Lung (tissue), 16 donors: ENCODE measurements around the gene ABCA7. TPM values are rescaled to one million over a fixed set of nuclear protein-coding genes. Genes with fewer than 3 reads are reported as not detected.
A peak's percentile ranks its signal among the peaks of the same experiment; 100 is the strongest.

ENCODE experiments used
- ATAC-seq: fragments of 200-7000 bp; cut with Tn5 transposase; one replicate; pipeline ENCODE4 v1.9.1; 2020; ENCODE audit warnings: moderate number of reproducible peaks; ENCODE audit not compliant: insufficient read depth, low FRiP score
- DNase-seq, 3 donors: peaks; one replicate each; pipeline ENCODE4 v3.0.0-alpha.2; 2013 to 2017
- H3K27ac ChIP-seq, 2 donors: one replicate each; pipeline ENCODE4 v1.5.1; 2013; ENCODE audit warnings: mild to moderate bottlenecking in 2 of 2, moderate library complexity in 2 of 2, control low read depth in 1 of 2, inconsistent platforms in 1 of 2, low read depth in 1 of 2, low read length in 1 of 2
- H3K27me3 ChIP-seq, 3 donors: one replicate each; pipeline ENCODE4 v1.5.1; 2013; ENCODE audit warnings: low read length in 2 of 3; ENCODE audit not compliant: control insufficient read depth in 3 of 3, insufficient read depth in 3 of 3
- H3K36me3 ChIP-seq, 4 donors: one replicate each; pipeline ENCODE4 v1.5.1; 2013; ENCODE audit warnings: low read length in 4 of 4, mild to moderate bottlenecking in 1 of 4, moderate library complexity in 1 of 4; ENCODE audit not compliant: control insufficient read depth in 4 of 4, insufficient read depth in 4 of 4
- H3K4me1 ChIP-seq, 5 donors: one replicate each; pipeline ENCODE4 v1.5.1; 2013; ENCODE audit warnings: low read length in 5 of 5, mild to moderate bottlenecking in 2 of 5, moderate library complexity in 1 of 5; ENCODE audit not compliant: control insufficient read depth in 5 of 5, insufficient read depth in 5 of 5
- H3K4me3 ChIP-seq: one replicate; pipeline ENCODE4 v1.5.1; 2013; ENCODE audit warnings: mild to moderate bottlenecking, control low read depth, moderate library complexity
- H3K9ac ChIP-seq, 2 donors: one replicate each; pipeline ENCODE4 v1.5.1; 2013; ENCODE audit warnings: low read length in 2 of 2, control low read depth in 1 of 2; ENCODE audit not compliant: insufficient read depth in 1 of 2
- H3K9me3 ChIP-seq, 4 donors: one replicate each; pipeline ENCODE4 v1.5.1; 2013; ENCODE audit warnings: low read length in 3 of 4, mild to moderate bottlenecking in 1 of 4, moderate library complexity in 1 of 4; ENCODE audit not compliant: control insufficient read depth in 4 of 4, insufficient read depth in 3 of 4
- WGBS, 2 donors: extraction: QIAGEN DNeasy Blood & Tissue Kit; methylation state at CpG; one replicate each; pipeline ENCODE4 v1.1.7; 2013; 5-methylcytosine and 5-hydroxymethylcytosine counted together
- long read RNA-seq, 5 donors: transcript quantifications; one replicate each; lab custom pipeline, GENCODE V29; 2026
- polyA plus RNA-seq, 2 donors: library from polyadenylated mRNA; stranded (reverse); fragments of 200-250 nt; gene quantifications; one replicate each; pipeline ENCODE4 v1.2.1, GENCODE V29; 2013
- total RNA-seq, 2 donors: library from RNA; depleted of rRNA in 1 of 2; stranded (reverse); fragments of >200 nt in 1 of 2; gene quantifications; one replicate each; pipeline ENCODE4 v1.2.1, GENCODE V29; 2014 to 2021
- TF ChIP-seq, protein P1 (sequence below): IDR thresholded peaks from 2 replicates; pipeline ENCODE4 v1.5.1; 2012; ENCODE audit warnings: mild to moderate bottlenecking; ENCODE audit errors: control extremely low read depth, extremely low read depth
- donor health status: control.
- donor health status: control.
- donor health status: Bipolar disorder and iron deficiency.
- donor health status: healthy.
- donor health status: DM: yes; HTN: yes; CAD: no.

Gene ABCA7, protein sequence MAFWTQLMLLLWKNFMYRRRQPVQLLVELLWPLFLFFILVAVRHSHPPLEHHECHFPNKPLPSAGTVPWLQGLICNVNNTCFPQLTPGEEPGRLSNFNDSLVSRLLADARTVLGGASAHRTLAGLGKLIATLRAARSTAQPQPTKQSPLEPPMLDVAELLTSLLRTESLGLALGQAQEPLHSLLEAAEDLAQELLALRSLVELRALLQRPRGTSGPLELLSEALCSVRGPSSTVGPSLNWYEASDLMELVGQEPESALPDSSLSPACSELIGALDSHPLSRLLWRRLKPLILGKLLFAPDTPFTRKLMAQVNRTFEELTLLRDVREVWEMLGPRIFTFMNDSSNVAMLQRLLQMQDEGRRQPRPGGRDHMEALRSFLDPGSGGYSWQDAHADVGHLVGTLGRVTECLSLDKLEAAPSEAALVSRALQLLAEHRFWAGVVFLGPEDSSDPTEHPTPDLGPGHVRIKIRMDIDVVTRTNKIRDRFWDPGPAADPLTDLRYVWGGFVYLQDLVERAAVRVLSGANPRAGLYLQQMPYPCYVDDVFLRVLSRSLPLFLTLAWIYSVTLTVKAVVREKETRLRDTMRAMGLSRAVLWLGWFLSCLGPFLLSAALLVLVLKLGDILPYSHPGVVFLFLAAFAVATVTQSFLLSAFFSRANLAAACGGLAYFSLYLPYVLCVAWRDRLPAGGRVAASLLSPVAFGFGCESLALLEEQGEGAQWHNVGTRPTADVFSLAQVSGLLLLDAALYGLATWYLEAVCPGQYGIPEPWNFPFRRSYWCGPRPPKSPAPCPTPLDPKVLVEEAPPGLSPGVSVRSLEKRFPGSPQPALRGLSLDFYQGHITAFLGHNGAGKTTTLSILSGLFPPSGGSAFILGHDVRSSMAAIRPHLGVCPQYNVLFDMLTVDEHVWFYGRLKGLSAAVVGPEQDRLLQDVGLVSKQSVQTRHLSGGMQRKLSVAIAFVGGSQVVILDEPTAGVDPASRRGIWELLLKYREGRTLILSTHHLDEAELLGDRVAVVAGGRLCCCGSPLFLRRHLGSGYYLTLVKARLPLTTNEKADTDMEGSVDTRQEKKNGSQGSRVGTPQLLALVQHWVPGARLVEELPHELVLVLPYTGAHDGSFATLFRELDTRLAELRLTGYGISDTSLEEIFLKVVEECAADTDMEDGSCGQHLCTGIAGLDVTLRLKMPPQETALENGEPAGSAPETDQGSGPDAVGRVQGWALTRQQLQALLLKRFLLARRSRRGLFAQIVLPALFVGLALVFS (N-terminal part only)
- total RNA-seq (10 to 100 TPM; 20.1 to 50.0 TPM), polyA plus RNA-seq (10 to 100 TPM; 33.5 to 54.4 TPM)
- long read RNA-seq, donor 1 = 0 reads
- long read RNA-seq, donor 2 = 0 reads
- long read RNA-seq, donor 3, partial matches to known transcripts = 6 of 6 reads
- long read RNA-seq, donor 3, other reads (novel, unspliced or antisense) = 0 of 6 reads
- long read RNA-seq, donor 4 = 0 reads
- long read RNA-seq, donor 5 = 0 reads

DNA sequence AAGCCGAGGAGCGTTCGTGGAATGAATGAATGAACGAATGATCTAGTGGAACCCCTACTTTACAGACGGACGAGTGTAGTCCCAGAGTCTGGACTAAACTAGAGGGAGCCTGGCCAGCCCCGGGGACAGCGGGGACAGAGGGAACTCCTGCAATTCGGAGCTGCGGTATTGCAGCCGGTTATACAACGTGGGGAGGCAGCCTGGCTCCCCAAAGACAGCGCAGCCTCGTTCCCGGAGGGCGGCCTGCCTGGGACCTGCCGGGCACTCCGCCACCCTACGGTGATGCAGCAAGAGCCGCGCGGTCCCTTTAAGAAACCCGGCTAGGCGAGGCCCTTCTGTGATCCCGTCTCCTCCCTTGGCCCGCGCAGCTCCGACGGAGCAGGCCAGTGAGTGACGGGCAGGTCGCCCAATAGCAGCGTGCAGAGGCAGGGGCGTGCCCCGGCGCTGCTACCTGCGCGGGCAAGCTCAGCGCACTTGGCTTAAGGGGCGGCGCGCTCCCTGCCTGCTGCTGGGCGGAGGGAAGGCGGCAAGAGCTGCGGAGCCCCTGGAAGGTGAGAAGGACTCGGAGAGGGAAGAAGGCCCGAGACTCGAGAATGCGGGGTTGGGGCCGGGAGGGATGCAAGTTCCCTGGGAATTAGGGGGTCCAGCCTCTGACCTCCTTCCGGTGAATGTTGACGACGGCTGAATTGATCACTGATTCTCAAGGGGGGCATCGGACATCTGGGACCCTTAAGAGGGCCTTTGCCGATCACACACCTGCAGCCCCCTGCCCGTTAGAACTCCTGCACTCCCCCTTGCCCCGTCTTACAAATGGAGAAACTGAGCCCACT lies at the start of gene ABCA7:
Gene ABCA7 (plus strand): TSS at position 462 of the 830 bp plus-strand sequence. CDS start 1,255 bp downstream, outside the sequence.
- TF ChIP-seq, protein P1, sequence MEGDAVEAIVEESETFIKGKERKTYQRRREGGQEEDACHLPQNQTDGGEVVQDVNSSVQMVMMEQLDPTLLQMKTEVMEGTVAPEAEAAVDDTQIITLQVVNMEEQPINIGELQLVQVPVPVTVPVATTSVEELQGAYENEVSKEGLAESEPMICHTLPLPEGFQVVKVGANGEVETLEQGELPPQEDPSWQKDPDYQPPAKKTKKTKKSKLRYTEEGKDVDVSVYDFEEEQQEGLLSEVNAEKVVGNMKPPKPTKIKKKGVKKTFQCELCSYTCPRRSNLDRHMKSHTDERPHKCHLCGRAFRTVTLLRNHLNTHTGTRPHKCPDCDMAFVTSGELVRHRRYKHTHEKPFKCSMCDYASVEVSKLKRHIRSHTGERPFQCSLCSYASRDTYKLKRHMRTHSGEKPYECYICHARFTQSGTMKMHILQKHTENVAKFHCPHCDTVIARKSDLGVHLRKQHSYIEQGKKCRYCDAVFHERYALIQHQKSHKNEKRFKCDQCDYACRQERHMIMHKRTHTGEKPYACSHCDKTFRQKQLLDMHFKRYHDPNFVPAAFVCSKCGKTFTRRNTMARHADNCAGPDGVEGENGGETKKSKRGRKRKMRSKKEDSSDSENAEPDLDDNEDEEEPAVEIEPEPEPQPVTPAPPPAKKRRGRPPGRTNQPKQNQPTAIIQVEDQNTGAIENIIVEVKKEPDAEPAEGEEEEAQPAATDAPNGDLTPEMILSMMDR = no peak
- peak within 1 kb of the TSS; percentile 17 for H3K4me3 ChIP-seq
- ATAC-seq (peak; percentile 96), DNase-seq (peak; percentile 96 to 98 (median 96))
- WGBS, 2 donors = 2 to 3% methylated on average over 52 to 56 of the region's 56 CpGs
- H3K9me3 ChIP-seq = no peaks in the 10 kb centered on the region
- peaks cover 0 to 36% (median 3%) of the 10 kb centered on the region in 5 donors for H3K4me1 ChIP-seq
- no peak within 1 kb of the TSS for H3K9ac ChIP-seq
- peaks cover 0 to 16% (median 3%) of the 10 kb centered on the region in 4 donors for H3K36me3 ChIP-seq
- no peaks in the 10 kb centered on the region for H3K27me3 ChIP-seq
- peak within 1 kb of the TSS in 1 of 2 donors; percentile 36 for H3K27ac ChIP-seq

DNA sequence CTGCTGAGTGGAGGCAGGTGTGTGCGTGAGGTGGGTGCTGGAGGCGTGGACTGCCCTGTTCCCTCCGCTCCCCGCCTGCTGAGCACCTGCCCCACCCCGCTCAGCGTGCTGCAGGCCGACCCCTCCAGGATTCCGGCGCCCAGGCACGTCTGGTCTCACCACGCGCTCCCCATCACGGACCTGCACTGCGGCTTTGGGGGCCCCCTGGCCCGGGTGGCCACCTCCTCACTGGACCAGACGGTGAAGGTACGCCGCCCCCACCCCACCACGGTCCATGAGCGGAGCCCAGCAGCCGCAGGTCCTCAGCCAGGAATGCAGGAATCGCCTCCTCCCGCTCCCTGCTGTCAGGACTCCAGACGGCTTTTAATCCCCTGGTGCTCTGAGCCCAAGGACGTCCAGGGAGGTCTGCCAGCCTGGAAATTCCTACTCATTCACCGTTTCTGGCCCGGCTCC lies 49.8 kb upstream of the ABCA7 start:
- peaks cover 0 to 50% (median 9%) of the 10 kb centered on the region in 4 donors for H3K36me3 ChIP-seq
- H3K4me3 ChIP-seq = no peak overlapping the region
- H3K9me3 ChIP-seq = no peaks in the 10 kb centered on the region
- H3K4me1 ChIP-seq = peaks cover 0 to 1% (median 0%) of the 10 kb centered on the region in 5 donors
- no peak overlapping the region for H3K27ac ChIP-seq
- ATAC-seq (no peak), DNase-seq (no peak)
- WGBS, 2 donors = 88 to 92% methylated on average over 27 of the region's 27 CpGs
- no peaks in the 10 kb centered on the region for H3K27me3 ChIP-seq
- H3K9ac ChIP-seq = no peak overlapping the region
- TF ChIP-seq, protein P1 = no peak

DNA sequence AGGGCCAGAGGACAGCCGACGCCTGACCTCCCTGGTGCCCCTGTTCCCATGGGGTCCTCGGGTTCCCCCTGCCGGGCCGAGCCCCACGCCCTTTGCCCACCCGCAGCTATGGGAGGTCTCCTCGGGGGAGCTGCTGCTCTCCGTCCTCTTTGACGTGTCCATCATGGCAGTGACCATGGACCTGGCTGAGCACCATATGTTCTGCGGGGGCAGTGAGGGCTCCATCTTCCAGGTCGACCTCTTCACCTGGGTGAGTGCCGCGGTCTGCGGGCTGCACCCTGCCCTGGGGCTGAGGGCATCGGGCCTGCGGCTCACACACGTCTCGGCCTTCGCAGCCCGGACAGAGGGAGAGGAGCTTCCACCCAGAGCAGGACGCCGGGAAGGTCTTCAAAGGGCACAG lies 49.2 kb upstream of the ABCA7 start:
- H3K4me3 ChIP-seq = no peak overlapping the region
- peaks cover 0 to 50% (median 8%) of the 10 kb centered on the region in 4 donors for H3K36me3 ChIP-seq
- peaks cover 0 to 2% (median 0%) of the 10 kb centered on the region in 5 donors for H3K4me1 ChIP-seq
- H3K27ac ChIP-seq = no peak overlapping the region
- no peak overlapping the region for H3K9ac ChIP-seq
- ATAC-seq = no peak
- DNase-seq = no peak
- WGBS, 2 donors = 92 to 95% methylated on average over 23 of the region's 23 CpGs
- no peaks in the 10 kb centered on the region for H3K27me3 ChIP-seq
- H3K9me3 ChIP-seq = no peaks in the 10 kb centered on the region
- TF ChIP-seq, protein P1 = no peak
